HEK293 (cell line): ENCODE results near the gene MTUS2.

Experiments
- CTCF ChIA-PET: fragments of 350-600 bp; formaldehyde crosslinking; extraction: SDS; loops from one replicate; lab custom pipeline; 2021; ENCODE audit warnings: antibody characterized with exemption; lab: Yijun Ruan, JAX
- POLR2A ChIA-PET: fragments of 300-600 bp; formaldehyde crosslinking; extraction: SDS; loops from one replicate; lab custom pipeline; 2020; ENCODE audit warnings: antibody characterized with exemption, inconsistent platforms; lab: Yijun Ruan, JAX
- H3K27ac ChIP-seq: fragments of 200-500 bp; sonication (Bioruptor generic); 2 replicates; pipeline ENCODE4 v1.5.1; 2014; ENCODE audit warnings: low read depth, low read length, control low read depth, inconsistent platforms; ENCODE audit errors: extremely low read depth
- H3K36me3 ChIP-seq, 2 experiments: fragments of 200-500 bp in 1 of 2; sonication (Bioruptor generic) in 1 of 2; 1 replicate in 1 of 2; 2 replicates in 1 of 2; pipeline ENCODE4 v1.5.1; 2014 to 2017; ENCODE audit warnings: inconsistent platforms in 2 of 2, low read length in 2 of 2; ENCODE audit not compliant: control insufficient read depth in 2 of 2, insufficient read depth in 1 of 2
- H3K4me1 ChIP-seq: fragments of 200-500 bp; sonication (Bioruptor generic); 2 replicates; pipeline ENCODE4 v1.5.1; 2014; ENCODE audit warnings: mild to moderate bottlenecking, low read length, inconsistent platforms; ENCODE audit not compliant: control insufficient read depth, insufficient read depth
- H3K4me3 ChIP-seq: 2 replicates; pipeline ENCODE4 v1.5.1; 2011; ENCODE audit warnings: low read depth, mild to moderate bottlenecking, control low read depth, low read length, moderate library complexity
- H3K9me3 ChIP-seq: fragments of 200-500 bp; sonication (Bioruptor generic); 2 replicates; pipeline ENCODE4 v1.5.1; 2014; ENCODE audit warnings: low read depth, low read length, inconsistent platforms; ENCODE audit not compliant: control insufficient read depth, insufficient read depth
- EGR2 ChIP-seq: fragments of 450-650 bp; formaldehyde crosslinking; IDR thresholded peaks from 2 replicates; pipeline ENCODE4 v1.5.1; 2016; ENCODE audit warnings: low read depth, missing biosample characterization, missing genetic modification characterization
- FEZF1 ChIP-seq: fragments of 450-650 bp; formaldehyde crosslinking; IDR thresholded peaks from 2 replicates; pipeline ENCODE4 v1.5.1; 2016; ENCODE audit warnings: missing biosample characterization, missing genetic modification characterization
- GLI4 ChIP-seq: fragments of 450-650 bp; formaldehyde crosslinking; IDR thresholded peaks from 2 replicates; pipeline ENCODE4 v1.5.1; 2016; ENCODE audit warnings: missing biosample characterization, missing genetic modification characterization
- KLF8 ChIP-seq: fragments of 450-650 bp; formaldehyde crosslinking; IDR thresholded peaks from 2 replicates; pipeline ENCODE4 v1.5.1; 2016; ENCODE audit warnings: missing biosample characterization, missing genetic modification characterization
- OVOL3 ChIP-seq: fragments of 450-650 bp; formaldehyde crosslinking; IDR thresholded peaks from 2 replicates; pipeline ENCODE4 v1.5.1; 2016; ENCODE audit warnings: missing biosample characterization, missing genetic modification characterization
- SCRT1 ChIP-seq: fragments of 450-650 bp; formaldehyde crosslinking; IDR thresholded peaks from 2 replicates; pipeline ENCODE4 v1.5.1; 2016; ENCODE audit warnings: missing biosample characterization, missing genetic modification characterization, borderline replicate concordance
- TCF7L2 ChIP-seq: IDR thresholded peaks from 2 replicates; pipeline ENCODE4 v1.6.1; 2011; ENCODE audit warnings: low read depth, mild to moderate bottlenecking, inconsistent platforms, low read length, moderate library complexity, borderline replicate concordance
- ZFHX2 ChIP-seq: fragments of 450-650 bp; formaldehyde crosslinking; conservative IDR thresholded peaks from 2 replicates; pipeline ENCODE4 v1.5.1; 2016; ENCODE audit warnings: missing biosample characterization, missing genetic modification characterization
- ZFP3 ChIP-seq: fragments of 450-650 bp; formaldehyde crosslinking; IDR thresholded peaks from 2 replicates; pipeline ENCODE4 v1.5.1; 2016; ENCODE audit warnings: low read depth, missing biosample characterization, missing genetic modification characterization
- ZNF132 ChIP-seq: fragments of 450-650 bp; formaldehyde crosslinking; IDR thresholded peaks from 2 replicates; pipeline ENCODE4 v1.5.1; 2017; ENCODE audit warnings: missing biosample characterization, missing genetic modification characterization, borderline replicate concordance
- ZNF138 ChIP-seq: fragments of 450-650 bp; formaldehyde crosslinking; IDR thresholded peaks from 2 replicates; pipeline ENCODE4 v1.5.1; 2016; ENCODE audit warnings: missing biosample characterization, missing genetic modification characterization, borderline replicate concordance
- ZNF169 ChIP-seq: fragments of 450-650 bp; formaldehyde crosslinking; IDR thresholded peaks from 2 replicates; pipeline ENCODE4 v1.5.1; 2016; ENCODE audit warnings: missing biosample characterization, missing genetic modification characterization
- ZNF394 ChIP-seq: fragments of 450-650 bp; formaldehyde crosslinking; IDR thresholded peaks from 2 replicates; pipeline ENCODE4 v1.5.1; 2016; ENCODE audit warnings: missing biosample characterization, missing genetic modification characterization, mild to moderate bottlenecking, moderate library complexity, borderline replicate concordance
- ZNF664 ChIP-seq: fragments of 450-650 bp; formaldehyde crosslinking; IDR thresholded peaks from 2 replicates; pipeline ENCODE4 v1.5.1; 2016; ENCODE audit warnings: missing biosample characterization, missing genetic modification characterization
- ZNF670 ChIP-seq: fragments of 450-650 bp; formaldehyde crosslinking; IDR thresholded peaks from 2 replicates; pipeline ENCODE4 v1.5.1; 2016; ENCODE audit warnings: missing biosample characterization, missing genetic modification characterization, low read depth
- ZNF777 ChIP-seq: fragments of 450-650 bp; formaldehyde crosslinking; IDR thresholded peaks from 2 replicates; pipeline ENCODE4 v1.5.1; 2017; ENCODE audit warnings: missing biosample characterization, missing genetic modification characterization, borderline replicate concordance
- TF ChIP-seq, protein P1 (sequence below): fragments of 450-650 bp; formaldehyde crosslinking; IDR thresholded peaks from 2 replicates; pipeline ENCODE4 v1.5.1; 2016; ENCODE audit warnings: missing biosample characterization, missing genetic modification characterization
- TF ChIP-seq, protein P2 (sequence below): fragments of 450-650 bp; formaldehyde crosslinking; IDR thresholded peaks from 2 replicates; pipeline ENCODE4 v1.5.1; 2016; ENCODE audit warnings: missing biosample characterization, missing genetic modification characterization
- TF ChIP-seq, protein P3 (sequence below): fragments of 450-650 bp; formaldehyde crosslinking; IDR thresholded peaks from 2 replicates; pipeline ENCODE4 v1.5.1; 2016; ENCODE audit warnings: missing biosample characterization, missing genetic modification characterization
- TF ChIP-seq, protein P4 (sequence below): fragments of 450-650 bp; formaldehyde crosslinking; IDR thresholded peaks from 2 replicates; pipeline ENCODE4 v1.5.1; 2016; ENCODE audit warnings: missing biosample characterization, missing genetic modification characterization

Gene MTUS2

DNA sequence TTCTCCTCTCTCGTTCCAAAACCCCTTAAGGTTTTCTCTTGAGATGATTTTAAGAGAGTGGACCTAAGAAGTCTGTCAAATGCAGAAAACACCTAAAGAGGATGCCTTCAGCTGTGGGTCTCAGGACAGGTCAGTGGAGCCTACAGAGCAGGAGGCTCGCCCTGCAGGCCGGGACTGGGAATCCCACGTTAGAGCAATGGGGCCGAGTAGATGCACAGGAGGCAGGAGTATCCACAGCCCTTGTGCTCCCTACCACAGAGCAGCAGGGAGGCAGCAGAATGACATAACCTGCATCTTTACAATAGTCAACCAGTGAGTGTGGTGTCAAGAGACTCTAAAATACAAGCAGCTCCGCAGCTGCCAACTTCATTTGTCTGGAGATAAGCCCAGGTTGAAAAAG is 229.4 kb downstream of the MTUS2 start:
- TF ChIP-seq ZNF664 (tag by site-specific recombination) = no peak
- TF ChIP-seq, protein P1, sequence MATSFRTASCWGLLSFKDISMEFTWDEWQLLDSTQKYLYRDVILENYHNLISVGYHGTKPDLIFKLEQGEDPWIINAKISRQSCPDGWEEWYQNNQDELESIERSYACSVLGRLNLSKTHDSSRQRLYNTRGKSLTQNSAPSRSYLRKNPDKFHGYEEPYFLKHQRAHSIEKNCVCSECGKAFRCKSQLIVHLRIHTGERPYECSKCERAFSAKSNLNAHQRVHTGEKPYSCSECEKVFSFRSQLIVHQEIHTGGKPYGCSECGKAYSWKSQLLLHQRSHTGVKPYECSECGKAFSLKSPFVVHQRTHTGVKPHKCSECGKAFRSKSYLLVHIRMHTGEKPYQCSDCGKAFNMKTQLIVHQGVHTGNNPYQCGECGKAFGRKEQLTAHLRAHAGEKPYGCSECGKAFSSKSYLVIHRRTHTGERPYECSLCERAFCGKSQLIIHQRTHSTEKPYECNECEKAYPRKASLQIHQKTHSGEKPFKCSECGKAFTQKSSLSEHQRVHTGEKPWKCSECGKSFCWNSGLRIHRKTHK (tag by site-specific recombination) = no peak
- no peak for TF ChIP-seq GLI4 (tag by site-specific recombination)
- no peak for TF ChIP-seq ZNF169 (tag by site-specific recombination)
- no peak for TF ChIP-seq TCF7L2
- no peak for TF ChIP-seq ZNF670
- Histone ChIP-seq H3K4me3 (no peak overlapping the region), H3K27ac (no peak overlapping the region), H3K4me1 (no peaks in the 10 kb centered on the region), H3K36me3 (no peaks in the 10 kb centered on the region), H3K9me3 (no peaks in the 10 kb centered on the region)
- POLR2A ChIA-PET = no interaction called here
- CTCF ChIA-PET = interaction anchor here (0.7 kb wide), 1 partner anchor 84 kb away, joined by 3 read pairs; no protein-coding TSS in a partner anchor

DNA sequence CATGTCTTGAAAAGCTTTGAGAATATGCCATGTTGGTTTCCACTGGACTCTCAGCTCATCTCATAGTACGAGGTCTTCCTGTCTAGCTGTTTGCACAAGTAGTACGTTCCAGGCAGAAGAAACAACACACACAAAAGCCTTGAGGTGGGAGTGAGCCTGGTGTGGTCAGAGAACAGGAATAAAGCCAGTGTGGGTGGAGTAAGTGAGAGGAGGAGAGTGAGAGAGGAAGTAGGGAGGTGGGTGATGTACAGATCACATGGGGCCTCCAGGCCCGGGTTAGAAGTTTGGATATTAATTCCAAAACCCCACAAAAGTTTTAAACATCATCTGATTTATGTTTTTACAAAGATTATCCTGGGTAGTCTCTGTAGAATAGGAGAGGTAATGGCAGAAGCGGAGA is 230.6 kb downstream of the MTUS2 start:
- H3K4me3 ChIP-seq = no peak overlapping the region
- no peaks in the 10 kb centered on the region for H3K9me3 ChIP-seq
- POLR2A ChIA-PET = no interaction called here
- TF ChIP-seq ZNF132 = no peak
- no peak for TF ChIP-seq SCRT1 (tag by site-specific recombination)
- TF ChIP-seq, protein P2, sequence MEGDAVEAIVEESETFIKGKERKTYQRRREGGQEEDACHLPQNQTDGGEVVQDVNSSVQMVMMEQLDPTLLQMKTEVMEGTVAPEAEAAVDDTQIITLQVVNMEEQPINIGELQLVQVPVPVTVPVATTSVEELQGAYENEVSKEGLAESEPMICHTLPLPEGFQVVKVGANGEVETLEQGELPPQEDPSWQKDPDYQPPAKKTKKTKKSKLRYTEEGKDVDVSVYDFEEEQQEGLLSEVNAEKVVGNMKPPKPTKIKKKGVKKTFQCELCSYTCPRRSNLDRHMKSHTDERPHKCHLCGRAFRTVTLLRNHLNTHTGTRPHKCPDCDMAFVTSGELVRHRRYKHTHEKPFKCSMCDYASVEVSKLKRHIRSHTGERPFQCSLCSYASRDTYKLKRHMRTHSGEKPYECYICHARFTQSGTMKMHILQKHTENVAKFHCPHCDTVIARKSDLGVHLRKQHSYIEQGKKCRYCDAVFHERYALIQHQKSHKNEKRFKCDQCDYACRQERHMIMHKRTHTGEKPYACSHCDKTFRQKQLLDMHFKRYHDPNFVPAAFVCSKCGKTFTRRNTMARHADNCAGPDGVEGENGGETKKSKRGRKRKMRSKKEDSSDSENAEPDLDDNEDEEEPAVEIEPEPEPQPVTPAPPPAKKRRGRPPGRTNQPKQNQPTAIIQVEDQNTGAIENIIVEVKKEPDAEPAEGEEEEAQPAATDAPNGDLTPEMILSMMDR = no peak
- no peak for TF ChIP-seq KLF8
- TF ChIP-seq, protein P3, sequence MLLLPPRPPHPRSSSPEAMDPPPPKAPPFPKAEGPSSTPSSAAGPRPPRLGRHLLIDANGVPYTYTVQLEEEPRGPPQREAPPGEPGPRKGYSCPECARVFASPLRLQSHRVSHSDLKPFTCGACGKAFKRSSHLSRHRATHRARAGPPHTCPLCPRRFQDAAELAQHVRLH (tag by site-specific recombination) = no peak
- TF ChIP-seq EGR2 (tag by site-specific recombination) = peak; percentile 50
- TF ChIP-seq OVOL3 = no peak
- TF ChIP-seq ZFHX2 (tag by site-specific recombination) = peak; percentile 40
- no peak for TF ChIP-seq ZNF394
- no peak for TF ChIP-seq ZNF138 (tag by site-specific recombination)
- TF ChIP-seq ZNF777 (tag by site-specific recombination) = no peak
- no peak for TF ChIP-seq ZFP3 (tag by site-specific recombination)
- TF ChIP-seq, protein P4, sequence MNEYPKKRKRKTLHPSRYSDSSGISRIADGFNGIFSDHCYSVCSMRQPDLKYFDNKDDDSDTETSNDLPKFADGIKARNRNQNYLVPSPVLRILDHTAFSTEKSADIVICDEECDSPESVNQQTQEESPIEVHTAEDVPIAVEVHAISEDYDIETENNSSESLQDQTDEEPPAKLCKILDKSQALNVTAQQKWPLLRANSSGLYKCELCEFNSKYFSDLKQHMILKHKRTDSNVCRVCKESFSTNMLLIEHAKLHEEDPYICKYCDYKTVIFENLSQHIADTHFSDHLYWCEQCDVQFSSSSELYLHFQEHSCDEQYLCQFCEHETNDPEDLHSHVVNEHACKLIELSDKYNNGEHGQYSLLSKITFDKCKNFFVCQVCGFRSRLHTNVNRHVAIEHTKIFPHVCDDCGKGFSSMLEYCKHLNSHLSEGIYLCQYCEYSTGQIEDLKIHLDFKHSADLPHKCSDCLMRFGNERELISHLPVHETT (tag by site-specific recombination) = no peak
- TF ChIP-seq FEZF1 (tag by site-specific recombination) = no peak
- no peaks in the 10 kb centered on the region for H3K4me1 ChIP-seq
- CTCF ChIA-PET = no interaction called here
- H3K36me3 ChIP-seq = no peaks in the 10 kb centered on the region
- H3K27ac ChIP-seq = no peak overlapping the region
